ENCODE measurements around the gene TAGAP. TPM values are rescaled to one million over a fixed set of nuclear protein-coding genes. Genes with fewer than 3 reads are reported as not detected.
A peak's percentile ranks its signal among the peaks of the same experiment; 100 is the strongest.

Gene TAGAP
- total and polyA plus RNA-seq, 2 donors: 13.9 to 22.3 TPM

- DNase-seq (ENCODE audit: low read depth in 6 of 9, low spot score in 9 of 9): no peak
- H3K4me1 ChIP-seq (ENCODE audit: control insufficient read depth in 2 of 2, insufficient read depth in 2 of 2, low read length in 2 of 2): peaks cover 0 to 3% of the 10 kb centered on the region in 2 donors
- WGBS: 98% methylated on average over 7 of the region's 7 CpGs
- no peaks in the 10 kb centered on the region for H3K27me3 ChIP-seq (ENCODE audit: control insufficient read depth in 2 of 2, insufficient read depth in 1 of 2, low read length in 1 of 2)
- H3K27ac ChIP-seq (ENCODE audit: low read depth in 1 of 2, low read length in 1 of 2): no peak overlapping the region
- peaks cover 0 to under 1% of the 10 kb centered on the region in 2 donors for H3K9me3 ChIP-seq (ENCODE audit: control insufficient read depth in 2 of 2, insufficient read depth in 1 of 2, low read length in 1 of 2)
- no peaks in the 10 kb centered on the region for H3K36me3 ChIP-seq (ENCODE audit: control insufficient read depth in 2 of 2, insufficient read depth in 2 of 2, low read length in 1 of 2)
- no peak overlapping the region for H3K4me3 ChIP-seq (ENCODE audit: low read length in 2 of 2)
Measured at GRCh38 chr6:159085396-159085895, 40.7 kb upstream of the TAGAP start.

GRCh38 chr6:159084493-159085091 lies 39.8 kb upstream of the TAGAP start:
- H3K27me3 ChIP-seq (ENCODE audit: control insufficient read depth in 2 of 2, insufficient read depth in 1 of 2, low read length in 1 of 2): no peaks in the 10 kb centered on the region
- no peak overlapping the region for H3K27ac ChIP-seq (ENCODE audit: low read depth in 1 of 2, low read length in 1 of 2)
- DNase-seq (ENCODE audit: low read depth in 6 of 9, low spot score in 9 of 9): no peak
- H3K36me3 ChIP-seq (ENCODE audit: control insufficient read depth in 2 of 2, insufficient read depth in 2 of 2, low read length in 1 of 2): no peaks in the 10 kb centered on the region
- H3K4me3 ChIP-seq (ENCODE audit: low read length in 2 of 2): no peak overlapping the region
- 96% methylated on average over 2 of the region's 2 CpGs for WGBS
- H3K9me3 ChIP-seq (ENCODE audit: control insufficient read depth in 2 of 2, insufficient read depth in 1 of 2, low read length in 1 of 2): peaks cover 0 to 5% of the 10 kb centered on the region in 2 donors
- H3K4me1 ChIP-seq (ENCODE audit: control insufficient read depth in 2 of 2, insufficient read depth in 2 of 2, low read length in 2 of 2): peaks cover 0 to 8% of the 10 kb centered on the region in 2 donors

- H3K4me3 ChIP-seq (ENCODE audit: low read length in 2 of 2): no peak overlapping the region
- H3K9me3 ChIP-seq (ENCODE audit: control insufficient read depth in 2 of 2, insufficient read depth in 1 of 2, low read length in 1 of 2): peaks cover 0 to 5% of the 10 kb centered on the region in 2 donors
- no peaks in the 10 kb centered on the region for H3K27me3 ChIP-seq (ENCODE audit: control insufficient read depth in 2 of 2, insufficient read depth in 1 of 2, low read length in 1 of 2)
- no peaks in the 10 kb centered on the region for H3K36me3 ChIP-seq (ENCODE audit: control insufficient read depth in 2 of 2, insufficient read depth in 2 of 2, low read length in 1 of 2)
- no peak for DNase-seq (ENCODE audit: low read depth in 6 of 9, low spot score in 9 of 9)
- H3K27ac ChIP-seq (ENCODE audit: low read depth in 1 of 2, low read length in 1 of 2): no peak overlapping the region
- WGBS: 98% methylated on average over 2 of the region's 2 CpGs
- H3K4me1 ChIP-seq (ENCODE audit: control insufficient read depth in 2 of 2, insufficient read depth in 2 of 2, low read length in 2 of 2): peaks cover 0 to 8% of the 10 kb centered on the region in 2 donors
Measured at GRCh38 chr6:159083146-159083545, 38.4 kb upstream of the TAGAP start.

GRCh38 chr6:159082039-159082815 lies 37.4 kb upstream of the TAGAP start:
- Histone ChIP-seq H3K4me3 (ENCODE audit: low read length in 2 of 2) (no peak overlapping the region), H3K27me3 (ENCODE audit: control insufficient read depth in 2 of 2, insufficient read depth in 1 of 2, low read length in 1 of 2) (no peaks in the 10 kb centered on the region), H3K27ac (ENCODE audit: low read depth in 1 of 2, low read length in 1 of 2) (no peak overlapping the region), H3K36me3 (ENCODE audit: control insufficient read depth in 2 of 2, insufficient read depth in 2 of 2, low read length in 1 of 2) (no peaks in the 10 kb centered on the region), H3K4me1 (ENCODE audit: control insufficient read depth in 2 of 2, insufficient read depth in 2 of 2, low read length in 2 of 2) (peaks cover 0 to 11% of the 10 kb centered on the region in 2 donors), H3K9me3 (ENCODE audit: control insufficient read depth in 2 of 2, insufficient read depth in 1 of 2, low read length in 1 of 2) (peaks cover 0 to 5% of the 10 kb centered on the region in 2 donors)
- 96% methylated on average over 7 of the region's 7 CpGs for WGBS
- no peak for DNase-seq (ENCODE audit: low read depth in 6 of 9, low spot score in 9 of 9)

GRCh38 chr6:159080217-159080976 lies 35.6 kb upstream of the TAGAP start:
- Histone ChIP-seq H3K4me3 (ENCODE audit: low read length in 2 of 2) (no peak overlapping the region), H3K27me3 (ENCODE audit: control insufficient read depth in 2 of 2, insufficient read depth in 1 of 2, low read length in 1 of 2) (no peaks in the 10 kb centered on the region), H3K36me3 (ENCODE audit: control insufficient read depth in 2 of 2, insufficient read depth in 2 of 2, low read length in 1 of 2) (no peaks in the 10 kb centered on the region), H3K9me3 (ENCODE audit: control insufficient read depth in 2 of 2, insufficient read depth in 1 of 2, low read length in 1 of 2) (peaks cover 0 to 5% of the 10 kb centered on the region in 2 donors), H3K27ac (ENCODE audit: low read depth in 1 of 2, low read length in 1 of 2) (peak overlapping the region; percentile 5 to 6), H3K4me1 (ENCODE audit: control insufficient read depth in 2 of 2, insufficient read depth in 2 of 2, low read length in 2 of 2) (peaks cover 2 to 18% of the 10 kb centered on the region in 2 donors)
- WGBS: 58% methylated on average over 4 of the region's 4 CpGs
- DNase-seq (ENCODE audit: low read depth in 6 of 9, low spot score in 9 of 9): peak in 1 of 9 donors; percentile 50

GRCh38 chr6:159079367-159079766 lies 34.6 kb upstream of the TAGAP start:
- H3K36me3 ChIP-seq (ENCODE audit: control insufficient read depth in 2 of 2, insufficient read depth in 2 of 2, low read length in 1 of 2): no peaks in the 10 kb centered on the region
- 93% methylated on average over 3 of the region's 3 CpGs for WGBS
- no peaks in the 10 kb centered on the region for H3K27me3 ChIP-seq (ENCODE audit: control insufficient read depth in 2 of 2, insufficient read depth in 1 of 2, low read length in 1 of 2)
- no peak overlapping the region for H3K4me3 ChIP-seq (ENCODE audit: low read length in 2 of 2)
- no peak overlapping the region for H3K27ac ChIP-seq (ENCODE audit: low read depth in 1 of 2, low read length in 1 of 2)
- H3K9me3 ChIP-seq (ENCODE audit: control insufficient read depth in 2 of 2, insufficient read depth in 1 of 2, low read length in 1 of 2): peaks cover 0 to 5% of the 10 kb centered on the region in 2 donors
- no peak for DNase-seq (ENCODE audit: low read depth in 6 of 9, low spot score in 9 of 9)
- H3K4me1 ChIP-seq (ENCODE audit: control insufficient read depth in 2 of 2, insufficient read depth in 2 of 2, low read length in 2 of 2): peaks cover 2 to 18% of the 10 kb centered on the region in 2 donors

GRCh38 chr6:159077123-159077522 lies 32.3 kb upstream of the TAGAP start:
- Histone ChIP-seq H3K4me1 (ENCODE audit: control insufficient read depth in 2 of 2, insufficient read depth in 2 of 2, low read length in 2 of 2) (peaks cover 2 to 18% of the 10 kb centered on the region in 2 donors), H3K36me3 (ENCODE audit: control insufficient read depth in 2 of 2, insufficient read depth in 2 of 2, low read length in 1 of 2) (no peaks in the 10 kb centered on the region), H3K4me3 (ENCODE audit: low read length in 2 of 2) (no peak overlapping the region), H3K27me3 (ENCODE audit: control insufficient read depth in 2 of 2, insufficient read depth in 1 of 2, low read length in 1 of 2) (no peaks in the 10 kb centered on the region), H3K27ac (ENCODE audit: low read depth in 1 of 2, low read length in 1 of 2) (no peak overlapping the region), H3K9me3 (ENCODE audit: control insufficient read depth in 2 of 2, insufficient read depth in 1 of 2, low read length in 1 of 2) (peaks cover 0 to 5% of the 10 kb centered on the region in 2 donors)
- 72% methylated on average over 13 of the region's 13 CpGs for WGBS
- no peak for DNase-seq (ENCODE audit: low read depth in 6 of 9, low spot score in 9 of 9)

- WGBS: 93% methylated on average over 12 of the region's 12 CpGs
- H3K27me3 ChIP-seq (ENCODE audit: control insufficient read depth in 2 of 2, insufficient read depth in 1 of 2, low read length in 1 of 2): no peaks in the 10 kb centered on the region
- no peak for DNase-seq (ENCODE audit: low read depth in 6 of 9, low spot score in 9 of 9)
- peaks cover 0 to 5% of the 10 kb centered on the region in 2 donors for H3K9me3 ChIP-seq (ENCODE audit: control insufficient read depth in 2 of 2, insufficient read depth in 1 of 2, low read length in 1 of 2)
- no peak overlapping the region for H3K4me3 ChIP-seq (ENCODE audit: low read length in 2 of 2)
- H3K36me3 ChIP-seq (ENCODE audit: control insufficient read depth in 2 of 2, insufficient read depth in 2 of 2, low read length in 1 of 2): no peaks in the 10 kb centered on the region
- no peak overlapping the region for H3K27ac ChIP-seq (ENCODE audit: low read depth in 1 of 2, low read length in 1 of 2)
- H3K4me1 ChIP-seq (ENCODE audit: control insufficient read depth in 2 of 2, insufficient read depth in 2 of 2, low read length in 2 of 2): peaks cover 2 to 18% of the 10 kb centered on the region in 2 donors
Measured at GRCh38 chr6:159075506-159076228, 30.9 kb upstream of the TAGAP start.

All from thymus (tissue), 11 donors.